AG04450 (cell line): ENCODE measurements around the gene RGL1. TPM values are rescaled to one million over a fixed set of nuclear protein-coding genes. Genes with fewer than 3 reads are reported as not detected.

Experiments
- CTCF ChIA-PET: fragments of 300-600, 350-600 bp; formaldehyde crosslinking; extraction: SDS; loops from one replicate; lab custom pipeline; 2022; ENCODE audit warnings: antibody characterized with exemption, inconsistent platforms; lab: Charles Lee
- POLR2A ChIA-PET: fragments of 350-600 bp; formaldehyde crosslinking; extraction: SDS; loops from one replicate; lab custom pipeline; 2021; ENCODE audit warnings: antibody characterized with exemption, inconsistent platforms; lab: Yijun Ruan, JAX
- DNase-seq: peaks from one replicate; pipeline ENCODE4 v3.0.0-alpha.2; 2011; ENCODE audit warnings: low read depth, low spot score
- H3K27ac ChIP-seq: one replicate; pipeline ENCODE4 v1.5.1; 2012; ENCODE audit warnings: low read depth, low read length, control low read depth
- H3K27me3 ChIP-seq: one replicate; pipeline ENCODE4 v1.6.0; 2012; ENCODE audit warnings: low read length; ENCODE audit not compliant: control insufficient read depth, insufficient read depth
- H3K4me3 ChIP-seq: 2 replicates; pipeline ENCODE4 v1.5.1; 2011; ENCODE audit warnings: mild to moderate bottlenecking, low read depth, low read length, control low read depth
- H3K9me3 ChIP-seq: 2 replicates; pipeline ENCODE4 v1.5.1; 2012; ENCODE audit warnings: low read length; ENCODE audit not compliant: control insufficient read depth, insufficient read depth
- CTCF ChIP-seq: IDR thresholded peaks from 2 replicates; pipeline ENCODE4 v1.5.1; 2011; ENCODE audit warnings: low read depth, low read length, control low read depth, inconsistent platforms
- polyA plus RNA-seq: library from polyadenylated mRNA; depleted of rRNA; stranded (reverse); fragments of >200 nt; gene quantifications from 2 replicates; pipeline ENCODE4 v1.2.3, GENCODE V29; 2011

RGL1 gene
- polyA plus RNA-seq, 1 experiment, result 11.1 TPM

- Histone ChIP-seq H3K4me3 (no peak overlapping the region), H3K27ac (peak overlapping the region; percentile 47), H3K27me3 (no peaks in the 10 kb centered on the region), H3K9me3 (no peaks in the 10 kb centered on the region)
- DNase-seq, result peak; percentile 56
- no peak for TF ChIP-seq CTCF
- POLR2A ChIA-PET, result interaction anchor here (0.6 to 1.0 kb wide), 2 partner anchors 39 to 290 kb away, joined by 4 to 6 read pairs; no protein-coding TSS in a partner anchor
- CTCF ChIA-PET, result interaction anchor here (1.4 to 3.5 kb wide), 2 partner anchors 196 to 226 kb away, joined by 5 to 19 read pairs; no protein-coding TSS in a partner anchor
These were observed 76.6 kb downstream of the RGL1 start for GRCh38 chr1:183881387-183882131.

DNA sequence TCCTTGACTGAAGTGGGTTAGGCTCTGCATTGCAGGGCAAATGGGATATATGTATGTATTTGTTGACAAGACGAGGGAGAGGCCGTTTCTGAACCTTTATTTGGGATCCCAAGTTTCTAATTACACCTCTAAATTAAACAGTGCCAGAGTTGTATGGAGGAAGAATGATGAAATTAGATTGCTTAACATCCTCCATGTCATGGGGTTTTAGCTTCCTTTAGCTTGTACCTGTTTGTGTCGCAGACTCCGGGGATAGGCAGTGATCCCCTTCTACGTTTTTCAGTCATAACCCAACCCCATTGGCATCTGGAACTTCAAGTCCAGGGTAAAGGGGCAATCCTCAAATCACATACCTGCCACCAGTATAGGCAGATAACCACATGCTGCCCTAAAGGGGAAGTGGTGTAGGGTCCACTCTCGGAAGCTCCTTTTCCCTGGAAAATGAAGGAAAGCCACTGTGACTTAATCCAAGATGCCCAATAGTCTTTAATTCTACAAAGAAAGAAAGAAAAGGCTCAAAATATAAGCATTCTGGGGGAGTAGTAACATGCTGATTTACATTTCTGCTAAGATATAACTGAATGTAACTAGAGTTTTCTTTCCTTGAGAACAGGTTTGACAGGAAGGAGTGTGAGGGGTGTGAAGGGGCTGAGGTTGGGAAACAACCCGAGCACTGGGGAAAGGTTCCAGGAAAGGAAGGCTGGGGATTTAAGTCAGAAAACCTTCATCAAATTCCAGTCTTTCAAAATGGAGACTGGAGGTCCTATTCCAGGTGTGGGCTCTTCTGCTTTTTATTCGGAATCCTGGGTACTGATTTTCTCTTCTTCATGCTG, 77.6 kb downstream of the RGL1 start:
- ChIA-PET POLR2A (interaction anchor here (0.6 kb wide), 1 partner anchor 291 kb away, joined by 6 read pairs; no protein-coding TSS in a partner anchor), CTCF (interaction anchor here (3.5 kb wide), 1 partner anchor 227 kb away, joined by 19 read pairs; no protein-coding TSS in a partner anchor)
- H3K9me3 ChIP-seq, result no peaks in the 10 kb centered on the region
- H3K27ac ChIP-seq, result no peak overlapping the region
- no peak for DNase-seq
- no peak for TF ChIP-seq CTCF
- no peaks in the 10 kb centered on the region for H3K27me3 ChIP-seq
- H3K4me3 ChIP-seq, result no peak overlapping the region

- POLR2A ChIA-PET, result no interaction called here
- CTCF ChIA-PET, result interaction anchor here (1.4 to 3.5 kb wide), 2 partner anchors 32 to 228 kb away, joined by 4 to 19 read pairs; no protein-coding TSS in a partner anchor
- H3K27ac ChIP-seq, result no peak overlapping the region
- TF ChIP-seq CTCF, result no peak
- no peaks in the 10 kb centered on the region for H3K9me3 ChIP-seq
- H3K27me3 ChIP-seq, result no peaks in the 10 kb centered on the region
- H3K4me3 ChIP-seq, result no peak overlapping the region
- DNase-seq, result no peak
These were observed 78.7 kb downstream of the RGL1 start for GRCh38 chr1:183883623-183884022.

DNA sequence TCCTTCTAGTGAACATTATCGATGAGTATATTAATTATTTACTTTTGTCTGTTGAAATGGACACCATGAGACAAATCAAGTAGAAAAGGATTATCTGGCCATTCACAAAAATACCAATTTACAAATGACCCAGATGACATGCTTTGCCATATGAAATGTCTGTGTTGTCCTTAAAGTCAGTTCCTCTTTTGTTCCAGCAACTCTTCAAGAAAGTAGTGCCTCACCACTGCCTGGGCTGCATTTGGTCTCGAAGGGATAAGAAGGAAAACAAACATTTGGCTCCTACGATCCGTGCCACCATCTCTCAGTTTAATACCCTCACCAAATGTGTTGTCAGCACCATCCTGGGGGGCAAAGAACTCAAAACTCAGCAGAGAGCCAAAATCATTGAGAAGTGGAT, 79.6 kb downstream of the RGL1 start:
- ChIA-PET POLR2A (no interaction called here), CTCF (interaction anchor here (1.4 to 3.5 kb wide), 2 partner anchors 31 to 229 kb away, joined by 4 to 19 read pairs; no protein-coding TSS in a partner anchor)
- no peak for DNase-seq
- Histone ChIP-seq H3K27me3 (no peaks in the 10 kb centered on the region), H3K9me3 (no peaks in the 10 kb centered on the region), H3K4me3 (no peak overlapping the region), H3K27ac (no peak overlapping the region)
- no peak for TF ChIP-seq CTCF
